OCI-LY3 (cell line): Measurements from ENCODE around the gene ARMC2.

Experiments
- EZH2phosphoT487 ChIP-seq: fragments of 200-600 bp; shearing (Covaris generic); IDR thresholded peaks from 2 replicates; pipeline ENCODE4 v1.6.1; 2018; ENCODE audit warnings: antibody characterized with exemption, mixed run types, low read depth
- TF ChIP-seq, protein P1 (sequence below): fragments of 200-600, 300-600 bp; sonication (generic); IDR thresholded peaks from 2 replicates; pipeline ENCODE4 v1.5.1; 2014; ENCODE audit warnings: antibody characterized with exemption, low read length, low read depth

DNA sequence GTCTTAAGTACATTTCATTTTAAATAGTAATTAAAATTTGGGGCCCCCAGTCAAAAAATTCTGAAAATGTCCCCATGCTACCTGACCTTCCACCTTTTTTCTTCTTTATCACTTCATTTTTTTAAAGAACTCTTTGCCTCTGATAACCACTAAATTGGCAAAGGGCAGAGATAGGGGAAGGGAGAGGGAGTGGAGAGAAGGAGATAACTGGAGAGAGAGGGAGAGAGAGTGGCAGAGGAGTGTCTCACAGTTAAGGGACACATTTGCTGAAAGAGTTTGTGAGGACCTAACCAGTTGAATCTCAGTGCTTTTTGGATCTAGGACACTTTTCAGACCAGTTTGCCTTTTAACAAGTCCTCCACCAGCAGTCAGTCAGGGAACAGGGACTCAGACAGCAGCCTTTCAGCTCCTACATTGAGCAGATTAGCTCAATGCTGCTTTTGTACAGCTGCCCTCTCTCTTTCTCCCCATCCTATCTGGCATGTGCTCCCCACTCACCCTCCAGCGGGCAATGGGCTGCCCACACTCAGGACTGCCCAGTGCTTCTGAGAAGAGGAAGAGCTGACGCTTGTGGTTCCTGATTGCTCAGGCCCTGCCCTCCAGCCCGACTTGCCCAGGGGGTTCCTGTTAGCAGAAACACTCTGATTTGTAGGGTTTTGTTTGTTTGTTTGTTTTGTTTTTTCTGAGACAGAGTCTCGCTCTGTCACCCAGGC lies 14.4 kb downstream of the ARMC2 start:
- TF ChIP-seq, protein P1, sequence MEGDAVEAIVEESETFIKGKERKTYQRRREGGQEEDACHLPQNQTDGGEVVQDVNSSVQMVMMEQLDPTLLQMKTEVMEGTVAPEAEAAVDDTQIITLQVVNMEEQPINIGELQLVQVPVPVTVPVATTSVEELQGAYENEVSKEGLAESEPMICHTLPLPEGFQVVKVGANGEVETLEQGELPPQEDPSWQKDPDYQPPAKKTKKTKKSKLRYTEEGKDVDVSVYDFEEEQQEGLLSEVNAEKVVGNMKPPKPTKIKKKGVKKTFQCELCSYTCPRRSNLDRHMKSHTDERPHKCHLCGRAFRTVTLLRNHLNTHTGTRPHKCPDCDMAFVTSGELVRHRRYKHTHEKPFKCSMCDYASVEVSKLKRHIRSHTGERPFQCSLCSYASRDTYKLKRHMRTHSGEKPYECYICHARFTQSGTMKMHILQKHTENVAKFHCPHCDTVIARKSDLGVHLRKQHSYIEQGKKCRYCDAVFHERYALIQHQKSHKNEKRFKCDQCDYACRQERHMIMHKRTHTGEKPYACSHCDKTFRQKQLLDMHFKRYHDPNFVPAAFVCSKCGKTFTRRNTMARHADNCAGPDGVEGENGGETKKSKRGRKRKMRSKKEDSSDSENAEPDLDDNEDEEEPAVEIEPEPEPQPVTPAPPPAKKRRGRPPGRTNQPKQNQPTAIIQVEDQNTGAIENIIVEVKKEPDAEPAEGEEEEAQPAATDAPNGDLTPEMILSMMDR = no peak
- no peak for TF ChIP-seq EZH2phosphoT487
